Superior temporal gyrus (tissue), 1 donor: ENCODE results near the gene GGCT.

Experiments used
- DNase-seq: peaks from one replicate; pipeline ENCODE4 v3.0.0-alpha.2; 2016; ENCODE audit errors: extremely low spot score

Gene GGCT

GRCh38 chr7:30463405-30464145 is 41.1 kb downstream of the GGCT start:
- DNase-seq = no peak

GRCh38 chr7:30462179-30462578 is 42.5 kb downstream of the GGCT start:
- DNase-seq = no peak

GRCh38 chr7:30460246-30460633 is 44.4 kb downstream of the GGCT start:
- no peak for DNase-seq

- no peak for DNase-seq
Observed at GRCh38 chr7:30459591-30460245, 44.9 kb downstream of the GGCT start.

GRCh38 chr7:30458311-30458710 is 46.3 kb downstream of the GGCT start:
- DNase-seq = no peak

GRCh38 chr7:30453921-30454320 is 50.7 kb downstream of the GGCT start:
- DNase-seq = no peak

GRCh38 chr7:30453016-30453415 is 51.6 kb downstream of the GGCT start:
- DNase-seq = no peak

GRCh38 chr7:30452280-30452930 is 52.2 kb downstream of the GGCT start:
- no peak for DNase-seq

GRCh38 chr7:30451539-30452279 is 52.9 kb downstream of the GGCT start:
- no peak for DNase-seq

GRCh38 chr7:30450983-30451497 is 53.6 kb downstream of the GGCT start:
- no peak for DNase-seq

- DNase-seq = no peak
Observed at GRCh38 chr7:30450240-30450982, 54.2 kb downstream of the GGCT start.

- DNase-seq = no peak
Observed at GRCh38 chr7:30448461-30449189, 56.0 kb downstream of the GGCT start.

GRCh38 chr7:30447466-30447865 is 57.2 kb downstream of the GGCT start:
- DNase-seq = no peak
